MM.1S (cell line): ENCODE data around the gene TMEM184A.

Source experiments
- DNase-seq: peaks from one replicate; pipeline ENCODE4 v3.0.0-alpha.2; 2015
- H2AFZ ChIP-seq: fragments of 300-600 bp; sonication (generic); 2 replicates; pipeline ENCODE4 v1.6.0; 2016; ENCODE audit warnings: antibody characterized with exemption, low read length
- H3F3A ChIP-seq: fragments of 300-600 bp; sonication (generic); 2 replicates; pipeline ENCODE4 v1.6.1; 2016; ENCODE audit warnings: mild to moderate bottlenecking, antibody characterized with exemption, low read length, moderate library complexity, mixed read lengths; ENCODE audit not compliant: insufficient read depth
- H3K27ac ChIP-seq: fragments of 300-600 bp; sonication (generic); 2 replicates; pipeline ENCODE4 v1.5.1; 2016; ENCODE audit warnings: mild to moderate bottlenecking, low read length
- H3K27me3 ChIP-seq: fragments of 300-600 bp; sonication (generic); replicated peaks from 2 replicates; pipeline ENCODE4 v1.6.0; 2016; ENCODE audit warnings: low read length; ENCODE audit not compliant: insufficient read depth
- H3K36me3 ChIP-seq: fragments of 300-600 bp; sonication (generic); replicated peaks from 2 replicates; pipeline ENCODE4 v1.6.1; 2016; ENCODE audit warnings: mild to moderate bottlenecking, low read length, mixed read lengths; ENCODE audit not compliant: insufficient read depth
- H3K4me1 ChIP-seq: fragments of 300-600 bp; sonication (generic); 2 replicates; pipeline ENCODE4 v1.6.1; 2016; ENCODE audit warnings: low read length, mixed read lengths
- H3K4me2 ChIP-seq: fragments of 300-600 bp; sonication (generic); 2 replicates; pipeline ENCODE4 v1.6.0; 2016; ENCODE audit warnings: low read depth, low read length
- H3K4me3 ChIP-seq: fragments of 300-600 bp; sonication (generic); 2 replicates; pipeline ENCODE4 v1.5.1; 2016; ENCODE audit warnings: low read length, mixed read lengths
- H3K79me2 ChIP-seq: fragments of 300-600 bp; sonication (generic); 2 replicates; pipeline ENCODE4 v1.6.1; 2016; ENCODE audit warnings: mixed run types, low read length, mixed read lengths
- H3K9ac ChIP-seq: fragments of 300-600 bp; sonication (generic); 2 replicates; pipeline ENCODE4 v1.6.1; 2016; ENCODE audit warnings: low read length, mixed read lengths
- H3K9me2 ChIP-seq: fragments of 300-600 bp; sonication (generic); replicated peaks from 2 replicates; pipeline ENCODE4 v1.6.1; 2016; ENCODE audit warnings: mild to moderate bottlenecking, low read length, mixed read lengths; ENCODE audit not compliant: insufficient read depth
- H3K9me3 ChIP-seq: fragments of 300-600 bp; sonication (generic); replicated peaks from 2 replicates; pipeline ENCODE4 v1.6.1; 2016; ENCODE audit warnings: mild to moderate bottlenecking, low read length, mixed read lengths; ENCODE audit not compliant: insufficient read depth
- H4K20me1 ChIP-seq: fragments of 300-600 bp; sonication (generic); 2 replicates; pipeline ENCODE4 v1.6.1; 2016; ENCODE audit warnings: mild to moderate bottlenecking, low read length, moderate library complexity, mixed read lengths; ENCODE audit not compliant: insufficient read depth
- EZH2 ChIP-seq: fragments of 300-600 bp; sonication (generic); optimal IDR thresholded peaks from 2 replicates; pipeline ENCODE3; 2017; ENCODE audit warnings: low read depth, mild to moderate bottlenecking, antibody characterized with exemption, low read length, mixed read lengths
- EZH2phosphoT487 ChIP-seq: fragments of 300-600 bp; sonication (generic); IDR thresholded peaks from 2 replicates; pipeline ENCODE4 v1.6.1; 2018; ENCODE audit warnings: antibody characterized with exemption, low read length
- TF ChIP-seq, protein P1 (sequence below): fragments of 300-600 bp; sonication (generic); IDR thresholded peaks from 2 replicates; pipeline ENCODE4 v1.5.1; 2016; ENCODE audit warnings: antibody characterized with exemption, low read length, mixed read lengths

TMEM184A gene

DNA sequence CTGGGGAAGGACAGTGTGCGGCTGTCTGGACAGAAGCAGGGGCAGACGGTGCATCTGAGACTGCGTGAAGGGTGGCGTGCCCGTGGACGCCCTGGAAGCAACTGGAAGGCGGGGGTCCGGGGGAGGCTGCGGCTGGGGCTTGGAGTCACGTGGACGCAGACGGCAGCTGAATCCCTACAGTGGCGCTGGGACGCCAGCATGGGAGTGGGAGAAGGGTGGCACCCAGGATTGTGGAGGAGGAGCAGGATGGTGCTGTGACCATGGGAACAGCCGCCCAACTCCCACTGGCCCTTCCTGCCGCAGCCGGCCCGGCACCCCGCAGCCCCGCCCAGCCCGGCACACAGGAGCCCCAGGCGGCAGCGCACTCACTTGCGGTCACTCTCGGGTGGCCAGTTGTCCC, 61.6 kb downstream of the TMEM184A start:
- Histone ChIP-seq H2AFZ (no peak overlapping the region), H3K4me3 (no peak overlapping the region), H3F3A (no peaks in the 10 kb centered on the region), H3K4me1 (no peaks in the 10 kb centered on the region), H3K79me2 (no peaks in the 10 kb centered on the region), H3K9me3 (no peaks in the 10 kb centered on the region), H3K27me3 (no peaks in the 10 kb centered on the region), H4K20me1 (no peaks in the 10 kb centered on the region), H3K9ac (no peak overlapping the region), H3K27ac (no peak overlapping the region), H3K4me2 (no peak overlapping the region), H3K36me3 (no peaks in the 10 kb centered on the region), H3K9me2 (no peaks in the 10 kb centered on the region)
- TF ChIP-seq EZH2 (no peak), EZH2phosphoT487 (no peak)
- TF ChIP-seq, protein P1, sequence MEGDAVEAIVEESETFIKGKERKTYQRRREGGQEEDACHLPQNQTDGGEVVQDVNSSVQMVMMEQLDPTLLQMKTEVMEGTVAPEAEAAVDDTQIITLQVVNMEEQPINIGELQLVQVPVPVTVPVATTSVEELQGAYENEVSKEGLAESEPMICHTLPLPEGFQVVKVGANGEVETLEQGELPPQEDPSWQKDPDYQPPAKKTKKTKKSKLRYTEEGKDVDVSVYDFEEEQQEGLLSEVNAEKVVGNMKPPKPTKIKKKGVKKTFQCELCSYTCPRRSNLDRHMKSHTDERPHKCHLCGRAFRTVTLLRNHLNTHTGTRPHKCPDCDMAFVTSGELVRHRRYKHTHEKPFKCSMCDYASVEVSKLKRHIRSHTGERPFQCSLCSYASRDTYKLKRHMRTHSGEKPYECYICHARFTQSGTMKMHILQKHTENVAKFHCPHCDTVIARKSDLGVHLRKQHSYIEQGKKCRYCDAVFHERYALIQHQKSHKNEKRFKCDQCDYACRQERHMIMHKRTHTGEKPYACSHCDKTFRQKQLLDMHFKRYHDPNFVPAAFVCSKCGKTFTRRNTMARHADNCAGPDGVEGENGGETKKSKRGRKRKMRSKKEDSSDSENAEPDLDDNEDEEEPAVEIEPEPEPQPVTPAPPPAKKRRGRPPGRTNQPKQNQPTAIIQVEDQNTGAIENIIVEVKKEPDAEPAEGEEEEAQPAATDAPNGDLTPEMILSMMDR, result no peak
- DNase-seq, result no peak

DNA sequence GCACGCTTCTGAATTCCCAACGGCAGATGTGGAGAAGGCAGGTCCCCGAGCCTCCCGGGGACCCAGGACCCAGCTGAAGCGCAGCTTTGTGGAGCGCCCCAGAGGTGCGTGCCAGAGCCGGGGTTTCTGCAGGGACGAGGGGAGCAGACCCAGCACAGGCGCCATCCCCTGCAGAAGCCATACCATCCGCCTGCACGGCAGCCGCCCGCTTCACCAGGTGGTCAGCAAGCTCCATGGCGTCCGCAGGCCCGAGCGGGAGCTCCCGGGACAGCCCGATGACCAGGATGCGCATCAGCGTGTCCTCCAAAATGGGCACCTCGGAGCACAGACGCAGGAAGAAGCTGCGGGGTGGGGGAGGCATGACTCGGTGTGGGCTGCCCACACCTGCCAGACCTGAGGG, 62.4 kb downstream of the TMEM184A start:
- Histone ChIP-seq H3K4me3 (no peak overlapping the region), H3K9me3 (no peaks in the 10 kb centered on the region), H3K79me2 (no peaks in the 10 kb centered on the region), H3K4me1 (no peaks in the 10 kb centered on the region), H2AFZ (no peak overlapping the region), H3F3A (no peaks in the 10 kb centered on the region), H4K20me1 (no peaks in the 10 kb centered on the region), H3K27ac (no peak overlapping the region), H3K9ac (no peak overlapping the region), H3K4me2 (no peak overlapping the region), H3K27me3 (no peaks in the 10 kb centered on the region), H3K36me3 (no peaks in the 10 kb centered on the region), H3K9me2 (no peaks in the 10 kb centered on the region)
- TF ChIP-seq EZH2phosphoT487, result no peak
- TF ChIP-seq, protein P1, result no peak
- TF ChIP-seq EZH2, result no peak
- no peak for DNase-seq

DNA sequence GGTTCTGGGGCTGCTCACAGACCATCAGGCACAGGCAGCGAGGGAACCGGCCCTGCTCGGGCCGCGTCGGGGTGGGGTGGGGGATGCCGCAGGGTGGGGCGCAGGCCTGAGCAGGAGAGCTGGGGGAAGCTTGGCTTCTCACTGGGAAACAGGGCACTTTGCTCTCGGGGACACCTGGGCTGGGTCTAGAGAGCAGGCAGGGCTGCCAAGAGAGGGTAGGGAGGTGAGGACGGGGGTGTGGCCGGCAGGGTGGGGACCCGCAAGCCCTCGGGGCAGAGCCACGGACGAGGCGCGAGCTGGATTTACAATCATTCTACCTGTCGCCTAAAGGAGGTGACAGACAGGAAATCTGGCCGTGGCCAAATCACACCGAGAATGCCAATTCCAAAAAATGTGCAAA, 62.9 kb downstream of the TMEM184A start:
- no peaks in the 10 kb centered on the region for H3K79me2 ChIP-seq
- H4K20me1 ChIP-seq, result no peaks in the 10 kb centered on the region
- TF ChIP-seq, protein P1, result no peak
- TF ChIP-seq EZH2 (no peak), EZH2phosphoT487 (no peak)
- H3K9me2 ChIP-seq, result no peaks in the 10 kb centered on the region
- H3F3A ChIP-seq, result no peaks in the 10 kb centered on the region
- no peak overlapping the region for H3K27ac ChIP-seq
- no peaks in the 10 kb centered on the region for H3K4me1 ChIP-seq
- no peak overlapping the region for H2AFZ ChIP-seq
- no peaks in the 10 kb centered on the region for H3K9me3 ChIP-seq
- no peak overlapping the region for H3K4me3 ChIP-seq
- DNase-seq, result no peak
- no peaks in the 10 kb centered on the region for H3K36me3 ChIP-seq
- H3K9ac ChIP-seq, result no peak overlapping the region
- H3K27me3 ChIP-seq, result no peaks in the 10 kb centered on the region
- no peak overlapping the region for H3K4me2 ChIP-seq
